HFFc6 (cell line): Measurements from ENCODE around the gene C9orf40. TPM values are rescaled to one million over a fixed set of nuclear protein-coding genes. Genes with fewer than 3 reads are reported as not detected.

ENCODE experiments used
- DNase-seq: peaks from one replicate; pipeline ENCODE4 v3.0.0-alpha.2; 2018
- H3K27ac Mint-ChIP-seq: 2 replicates; pipeline ENCODE4 v1.8.0; 2020; ENCODE audit warnings: mild to moderate bottlenecking, mixed read lengths
- H3K27me3 Mint-ChIP-seq: 2 replicates; pipeline ENCODE4 v1.8.0; 2021; ENCODE audit warnings: mild to moderate bottlenecking, moderate library complexity, mixed read lengths; ENCODE audit not compliant: insufficient read depth
- H3K36me3 Mint-ChIP-seq: 2 replicates; pipeline ENCODE4 v1.8.0; 2021; ENCODE audit warnings: low read depth, mixed read lengths
- H3K4me1 Mint-ChIP-seq: 2 replicates; pipeline ENCODE4 v1.8.0; 2020; ENCODE audit warnings: low read depth, mixed read lengths
- H3K4me3 Mint-ChIP-seq: 2 replicates; pipeline ENCODE4 v1.8.0; 2020; ENCODE audit warnings: mild to moderate bottlenecking, moderate library complexity, mixed read lengths
- H3K9me3 Mint-ChIP-seq: 2 replicates; pipeline ENCODE4 v1.8.0; 2020; ENCODE audit warnings: mild to moderate bottlenecking, mixed read lengths
- total RNA-seq, 6 experiments: library from RNA; stranded (reverse); fragmentation: NEBNext Ultra II Directional; extraction: Animal tissue kit (Norgen Biotek cat#: 25700); gene quantifications; 2 replicates in 1 of 6; 3 replicates in 5 of 6; pipeline ENCODE4 v1.2.3, GENCODE V29; 2021
- TF ChIP-seq, protein P1 (sequence below): fragments of 200-600 bp; sonication (generic); IDR thresholded peaks from 2 replicates; pipeline ENCODE4 v1.5.0; 2021; ENCODE audit warnings: antibody characterized with exemption, mild to moderate bottlenecking

C9orf40 gene
- total RNA-seq, 6 experiments from 2014 or later = 5.7 to 12.0 (median 8.2) TPM

DNA sequence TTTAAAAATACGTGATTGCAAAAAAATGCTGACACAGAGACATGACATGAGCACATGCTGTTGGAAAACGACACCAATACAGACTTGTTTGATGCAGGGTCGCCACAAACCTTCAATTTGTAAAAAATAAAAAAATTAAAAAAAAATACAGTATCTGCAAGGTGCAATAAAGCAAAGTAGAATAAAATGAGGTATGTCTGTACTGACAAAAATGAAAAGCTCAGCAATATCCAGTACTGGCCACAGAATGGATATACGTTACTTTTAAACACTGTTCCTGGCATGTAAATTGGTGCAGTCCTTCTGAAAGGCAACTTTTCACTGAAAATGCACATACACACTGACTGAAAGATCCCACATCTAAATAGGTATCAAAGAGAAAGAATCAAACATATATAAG lies 27.1 kb upstream of the C9orf40 start:
- Mint-ChIP-seq H3K9me3 (0 out of 2 replicates have a peak, but pooled peaks cover 3% of the 10 kb centered on the region), H3K36me3 (peaks cover 22% of the 10 kb centered on the region), H3K27me3 (no peaks in the 10 kb centered on the region), H3K4me1 (no peaks in the 10 kb centered on the region; the same call in 1 of the 2 replicates), H3K4me3 (no peak overlapping the region), H3K27ac (no peak overlapping the region)
- no peak for DNase-seq
- TF ChIP-seq, protein P1, sequence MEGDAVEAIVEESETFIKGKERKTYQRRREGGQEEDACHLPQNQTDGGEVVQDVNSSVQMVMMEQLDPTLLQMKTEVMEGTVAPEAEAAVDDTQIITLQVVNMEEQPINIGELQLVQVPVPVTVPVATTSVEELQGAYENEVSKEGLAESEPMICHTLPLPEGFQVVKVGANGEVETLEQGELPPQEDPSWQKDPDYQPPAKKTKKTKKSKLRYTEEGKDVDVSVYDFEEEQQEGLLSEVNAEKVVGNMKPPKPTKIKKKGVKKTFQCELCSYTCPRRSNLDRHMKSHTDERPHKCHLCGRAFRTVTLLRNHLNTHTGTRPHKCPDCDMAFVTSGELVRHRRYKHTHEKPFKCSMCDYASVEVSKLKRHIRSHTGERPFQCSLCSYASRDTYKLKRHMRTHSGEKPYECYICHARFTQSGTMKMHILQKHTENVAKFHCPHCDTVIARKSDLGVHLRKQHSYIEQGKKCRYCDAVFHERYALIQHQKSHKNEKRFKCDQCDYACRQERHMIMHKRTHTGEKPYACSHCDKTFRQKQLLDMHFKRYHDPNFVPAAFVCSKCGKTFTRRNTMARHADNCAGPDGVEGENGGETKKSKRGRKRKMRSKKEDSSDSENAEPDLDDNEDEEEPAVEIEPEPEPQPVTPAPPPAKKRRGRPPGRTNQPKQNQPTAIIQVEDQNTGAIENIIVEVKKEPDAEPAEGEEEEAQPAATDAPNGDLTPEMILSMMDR = no peak

DNA sequence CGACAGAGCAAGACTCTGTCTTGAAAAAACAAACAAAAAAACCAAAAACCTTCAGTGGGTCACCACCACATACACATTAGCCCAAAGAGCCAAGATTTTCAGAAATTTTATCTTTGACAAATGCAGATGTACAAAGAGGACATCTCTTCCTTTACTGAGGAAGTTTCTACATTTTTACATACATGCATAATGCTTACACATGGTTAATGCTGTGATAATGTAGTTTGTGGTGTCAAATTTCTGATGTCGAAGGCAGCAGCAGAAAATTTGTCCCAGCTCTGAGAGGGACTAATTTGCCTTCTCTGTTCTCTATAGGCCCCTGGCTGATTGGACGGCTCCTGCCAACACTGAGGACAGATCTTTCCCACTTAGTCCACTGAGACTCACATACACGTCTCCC lies 24.6 kb upstream of the C9orf40 start:
- H3K36me3 Mint-ChIP-seq = peaks cover 25% of the 10 kb centered on the region
- no peak overlapping the region for H3K27ac Mint-ChIP-seq

DNA sequence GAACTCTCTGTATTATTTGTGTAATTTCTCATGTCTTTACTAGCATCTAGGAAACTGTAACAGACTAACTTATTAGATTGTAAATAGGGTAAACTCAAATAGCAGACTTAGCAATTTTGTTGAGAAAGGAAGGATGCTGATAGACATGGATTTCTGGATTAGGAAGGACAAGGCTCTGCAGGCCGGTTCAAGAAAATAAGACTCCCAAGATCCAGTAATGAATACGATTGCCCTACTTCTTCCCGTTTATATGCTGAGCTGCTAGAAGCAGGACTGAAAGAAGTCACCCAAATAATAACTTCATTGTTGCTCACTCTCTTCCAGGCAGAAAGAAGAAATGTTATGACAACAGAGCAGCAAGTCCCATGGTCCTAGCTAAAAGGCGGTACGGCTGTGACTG lies 22.8 kb upstream of the C9orf40 start:
- TF ChIP-seq, protein P1 = no peak
- peaks cover 25% of the 10 kb centered on the region for H3K36me3 Mint-ChIP-seq
- no peak overlapping the region for H3K27ac Mint-ChIP-seq
- no peaks in the 10 kb centered on the region; the same call in 1 of the 2 replicates for H3K27me3 Mint-ChIP-seq
- no peaks in the 10 kb centered on the region for H3K4me1 Mint-ChIP-seq
- no peak overlapping the region for H3K4me3 Mint-ChIP-seq
- no peak for DNase-seq
- H3K9me3 Mint-ChIP-seq = 0 out of 2 replicates have a peak, but pooled peaks cover 3% of the 10 kb centered on the region

More for the DNA sequence above, 24.6 kb upstream of the C9orf40 start:
- no peak overlapping the region for H3K4me3 Mint-ChIP-seq
- no peaks in the 10 kb centered on the region; the same call in 1 of the 2 replicates for H3K27me3 Mint-ChIP-seq
- TF ChIP-seq, protein P1 = no peak
- H3K4me1 Mint-ChIP-seq = no peaks in the 10 kb centered on the region; the same call in 1 of the 2 replicates
- H3K9me3 Mint-ChIP-seq = 0 out of 2 replicates have a peak, but pooled peaks cover 3% of the 10 kb centered on the region
- no peak for DNase-seq

DNA sequence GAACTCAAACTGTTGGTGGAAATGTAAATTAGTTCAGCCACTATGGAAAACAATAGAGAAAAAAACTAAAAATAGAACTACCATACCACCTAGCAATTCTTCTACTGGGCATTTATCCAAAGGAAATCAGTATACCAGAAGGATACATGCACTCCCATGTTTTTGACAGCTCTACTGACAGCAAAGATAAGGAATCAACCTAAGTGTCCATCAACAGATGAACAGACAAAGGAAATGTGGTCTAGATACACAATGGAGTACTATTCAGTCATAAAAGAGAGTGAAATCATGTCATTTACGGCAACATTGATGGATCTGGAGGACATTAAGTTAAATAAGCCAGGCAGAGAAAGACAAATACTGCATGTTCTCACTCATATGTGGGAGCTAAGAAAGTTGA lies 21.8 kb upstream of the C9orf40 start:
- Mint-ChIP-seq H3K27me3 (no peaks in the 10 kb centered on the region; the same call in 1 of the 2 replicates), H3K9me3 (0 out of 2 replicates have a peak, but pooled peaks cover 3% of the 10 kb centered on the region), H3K36me3 (peaks cover 25% of the 10 kb centered on the region), H3K27ac (no peak overlapping the region), H3K4me1 (no peaks in the 10 kb centered on the region), H3K4me3 (no peak overlapping the region)
- DNase-seq = no peak
- TF ChIP-seq, protein P1 = no peak

DNA sequence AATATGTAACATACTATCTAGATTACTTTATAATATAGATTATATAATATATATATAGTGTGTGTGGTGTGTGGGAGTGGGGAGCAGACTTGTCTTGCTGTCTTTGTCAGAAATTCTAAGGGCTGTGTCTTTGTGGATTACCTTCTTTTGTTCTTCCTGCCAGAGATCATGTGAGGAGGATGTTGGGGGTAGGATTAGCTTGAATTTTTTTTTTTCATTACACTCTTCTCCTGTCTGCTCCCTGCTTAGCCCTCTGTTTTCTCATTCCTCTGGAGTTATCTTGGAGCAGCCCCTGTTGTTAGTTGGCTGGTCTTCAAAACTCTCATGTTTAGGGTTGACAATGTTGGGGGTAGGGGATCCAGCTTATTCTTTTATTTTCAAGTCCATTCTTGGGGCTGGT lies 21.0 kb upstream of the C9orf40 start:
- no peaks in the 10 kb centered on the region; the same call in 1 of the 2 replicates for H3K27me3 Mint-ChIP-seq
- no peak for DNase-seq
- H3K4me1 Mint-ChIP-seq = no peaks in the 10 kb centered on the region
- TF ChIP-seq, protein P1 = no peak
- H3K4me3 Mint-ChIP-seq = no peak overlapping the region
- no peak overlapping the region for H3K27ac Mint-ChIP-seq
- 0 out of 2 replicates have a peak, but pooled peaks cover 3% of the 10 kb centered on the region for H3K9me3 Mint-ChIP-seq
- peaks cover 25% of the 10 kb centered on the region for H3K36me3 Mint-ChIP-seq
